ENCODE results near the gene PROS1. TPM values are rescaled to one million over a fixed set of nuclear protein-coding genes. Genes with fewer than 3 reads are reported as not detected.

Gene PROS1
- total and polyA plus RNA-seq, 2 donors (not counting 3 experiments of a cell fraction or from before 2014, with no cell fraction given) = 2.6 to 5.2 TPM

GRCh38 chr3:93984618-93985017, 10.9 kb upstream of the PROS1 start:
- TF ChIP-seq CTCF (IDR thresholded peaks at IDR 0.05; ENCODE audit: extremely low read depth in 1 of 2, insufficient read depth in 1 of 2, low read depth in 1 of 2, low read length in 2 of 2) = no peak
- TF ChIP-seq EZH2 (IDR thresholded peaks at IDR 0.05; ENCODE audit: borderline replicate concordance, low read depth, low read length, severe bottlenecking) = no peak
- no peak for TF ChIP-seq JUN (IDR thresholded peaks at IDR 0.05; ENCODE audit: borderline replicate concordance, insufficient read depth, insufficient read length, low read depth)
- no peak for TF ChIP-seq POLR2AphosphoS5 (IDR thresholded peaks at IDR 0.05; ENCODE audit: insufficient read depth, low read depth, low read length)
- TF ChIP-seq MAX (IDR thresholded peaks at IDR 0.05; ENCODE audit: insufficient read depth, insufficient read length) = no peak
- TF ChIP-seq MYC (IDR thresholded peaks at IDR 0.05; ENCODE audit: low read depth, low read length) = no peak
- TF ChIP-seq GATA2 (IDR thresholded peaks at IDR 0.05; ENCODE audit: insufficient read depth, insufficient read length, low read depth, low read length) = no peak
- TF ChIP-seq FOS (IDR thresholded peaks at IDR 0.05; ENCODE audit: borderline replicate concordance, insufficient read depth, low read length) = no peak
- TF ChIP-seq POLR2A (IDR thresholded peaks at IDR 0.05; ENCODE audit: low read depth, low read length) = no peak
- intact Hi-C loops (cut with micrococcal nuclease) (no loop called here), dilution Hi-C loops (cut with MboI; ENCODE audit: extremely low pct_ligation_motif_present, low sequenced_read_pairs) (no loop called here)
- FAIRE-seq (no peak), DNase-seq (ENCODE audit: low read depth, low spot score) (no peak)
- H3K79me2 ChIP-seq (ENCODE audit: control insufficient read depth, insufficient read depth, low read length) = peaks cover 17% of the 10 kb centered on the region
- H2AFZ ChIP-seq (ENCODE audit: low read depth, low read length) = no peak overlapping the region
- BruUV-seq (replicated peaks) = no TSS peak
- H3K9me3 ChIP-seq (replicated peaks; ENCODE audit: control insufficient read depth, insufficient read depth, low read length) = no peaks in the 10 kb centered on the region
- no peak overlapping the region for H3K9ac ChIP-seq (replicated peaks; ENCODE audit: extremely low read depth, insufficient read depth, low read length)
- peaks cover 21% of the 10 kb centered on the region for H3K4me1 ChIP-seq (ENCODE audit: control insufficient read depth, extremely low read depth, insufficient read depth, low read length)
- no peaks in the 10 kb centered on the region for H4K20me1 ChIP-seq (replicated peaks; ENCODE audit: control insufficient read depth, extremely low read depth, insufficient read depth, low read length)
- no peak overlapping the region for H3K4me3 ChIP-seq (replicated peaks in 1 of 3; ENCODE audit: insufficient read depth in 1 of 3, low read depth in 1 of 3, low read length in 3 of 3)
- POLR2A ChIA-PET = no interaction called here
- no peak overlapping the region for H3K27ac ChIP-seq (ENCODE audit: insufficient read depth, low read depth, low read length)
- H3K27me3 ChIP-seq (ENCODE audit: control insufficient read depth in 2 of 2, insufficient read depth in 2 of 2, low read length in 2 of 2) = no peaks in the 10 kb centered on the region
- no peak overlapping the region for H3K4me2 ChIP-seq (ENCODE audit: insufficient read depth, low read length)
- CTCF ChIA-PET = interaction anchor here (2.1 kb wide), 1 partner anchor 15 kb away, joined by 5 read pairs; no protein-coding TSS in a partner anchor
- no peaks in the 10 kb centered on the region for H3K36me3 ChIP-seq (ENCODE audit: control insufficient read depth in 2 of 2, extremely low read depth in 1 of 2, insufficient read depth in 2 of 2, low read length in 2 of 2)
- H3K9me1 ChIP-seq (replicated peaks; ENCODE audit: control insufficient read depth, extremely low read depth, insufficient read depth, low read length) = no peaks in the 10 kb centered on the region
